Adrenal gland (tissue), 5 donors: ENCODE measurements around the gene RPLP2.

Experiments
- POLR2A ChIP-seq, 2 donors: fragments of 450-650 bp; IDR thresholded peaks; one replicate each; pipeline ENCODE4 v1.6.1; 2017; ENCODE audit warnings: antibody characterized with exemption in 2 of 2, mild to moderate bottlenecking in 2 of 2, moderate library complexity in 1 of 2
- TF ChIP-seq, protein P1 (sequence below), 6 experiments: fragments of 450-650 bp in 4 of 6; fragments of 200-600 bp in 2 of 6; sonication (generic) in 1 of 6; IDR thresholded peaks; 1 replicate in 5 of 6; 2 replicates in 1 of 6; pipeline versions ENCODE4 v1.5.1 to v1.8.0; 2016 to 2021; ENCODE audit warnings: antibody characterized with exemption in 6 of 6, mild to moderate bottlenecking in 2 of 6, moderate library complexity in 1 of 6
- donor health status: DM: no; HTN: no; CAD: no.

GRCh38 chr11:777288-778255, 32.2 kb upstream of the RPLP2 start, which contains the start of gene GATD1:
- TF ChIP-seq, protein P1, sequence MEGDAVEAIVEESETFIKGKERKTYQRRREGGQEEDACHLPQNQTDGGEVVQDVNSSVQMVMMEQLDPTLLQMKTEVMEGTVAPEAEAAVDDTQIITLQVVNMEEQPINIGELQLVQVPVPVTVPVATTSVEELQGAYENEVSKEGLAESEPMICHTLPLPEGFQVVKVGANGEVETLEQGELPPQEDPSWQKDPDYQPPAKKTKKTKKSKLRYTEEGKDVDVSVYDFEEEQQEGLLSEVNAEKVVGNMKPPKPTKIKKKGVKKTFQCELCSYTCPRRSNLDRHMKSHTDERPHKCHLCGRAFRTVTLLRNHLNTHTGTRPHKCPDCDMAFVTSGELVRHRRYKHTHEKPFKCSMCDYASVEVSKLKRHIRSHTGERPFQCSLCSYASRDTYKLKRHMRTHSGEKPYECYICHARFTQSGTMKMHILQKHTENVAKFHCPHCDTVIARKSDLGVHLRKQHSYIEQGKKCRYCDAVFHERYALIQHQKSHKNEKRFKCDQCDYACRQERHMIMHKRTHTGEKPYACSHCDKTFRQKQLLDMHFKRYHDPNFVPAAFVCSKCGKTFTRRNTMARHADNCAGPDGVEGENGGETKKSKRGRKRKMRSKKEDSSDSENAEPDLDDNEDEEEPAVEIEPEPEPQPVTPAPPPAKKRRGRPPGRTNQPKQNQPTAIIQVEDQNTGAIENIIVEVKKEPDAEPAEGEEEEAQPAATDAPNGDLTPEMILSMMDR (IDR thresholded peaks at IDR 0.05): no peak
- peak; percentile 77 to 86 for TF ChIP-seq POLR2A (IDR thresholded peaks at IDR 0.05)
